HG03558 (cell line): Measurements from ENCODE around the gene AMPD1.

Source experiments
- ATAC-seq: cut with Tn5 transposase; IDR thresholded peaks from one replicate; pipeline ENCODE4 v1.9.1; 2021; ENCODE audit warnings: moderate number of reproducible peaks; ENCODE audit not compliant: unreplicated experiment; ENCODE audit errors: extremely low read depth

The AMPD1 gene

DNA sequence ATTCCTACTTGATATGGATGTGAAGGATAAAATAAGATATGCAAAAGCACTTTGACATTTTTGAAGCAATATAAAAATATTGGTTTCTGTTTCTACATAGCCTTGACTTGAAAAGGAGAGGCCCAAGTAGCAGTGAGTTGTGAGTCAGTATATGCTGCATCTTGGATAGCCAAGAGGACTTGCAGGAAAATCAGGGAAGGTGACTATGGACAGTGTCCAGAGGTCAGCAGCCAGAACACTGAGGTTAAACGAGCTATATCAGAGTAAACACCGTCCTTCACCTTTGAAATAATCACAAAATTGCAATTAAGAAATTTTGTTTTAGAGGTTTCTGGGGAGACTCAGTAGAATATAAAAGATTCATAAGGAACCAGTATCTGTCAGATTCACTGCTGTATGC is 6.6 kb upstream of the AMPD1 start:
- no peak for ATAC-seq

DNA sequence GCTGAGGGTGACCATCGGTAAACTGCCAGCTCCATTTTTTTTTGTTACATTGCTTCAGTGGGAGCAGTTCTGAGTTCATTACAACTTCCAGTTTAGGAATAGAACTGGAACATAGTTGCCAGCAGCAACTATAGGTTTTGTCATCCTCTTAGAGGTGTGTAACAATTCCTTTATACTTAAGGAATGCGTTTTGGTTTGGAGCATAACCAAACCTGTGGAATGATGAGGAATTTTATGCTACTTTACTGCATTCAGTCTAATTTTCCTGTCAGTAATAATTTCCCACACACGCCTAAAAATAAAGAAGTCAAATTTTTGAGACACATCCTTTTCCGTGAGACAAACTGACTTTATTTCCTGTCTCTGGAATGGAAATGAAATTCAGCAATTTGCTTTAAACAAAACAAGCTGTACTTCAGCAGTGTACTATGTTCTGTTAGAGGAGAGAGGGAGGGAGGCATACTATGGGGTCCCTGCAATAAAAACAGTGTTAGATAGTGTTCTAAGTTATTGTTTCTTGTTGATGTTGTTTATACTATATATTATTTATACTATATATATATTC is 4.8 kb upstream of the AMPD1 start:
- ATAC-seq, result no peak

DNA sequence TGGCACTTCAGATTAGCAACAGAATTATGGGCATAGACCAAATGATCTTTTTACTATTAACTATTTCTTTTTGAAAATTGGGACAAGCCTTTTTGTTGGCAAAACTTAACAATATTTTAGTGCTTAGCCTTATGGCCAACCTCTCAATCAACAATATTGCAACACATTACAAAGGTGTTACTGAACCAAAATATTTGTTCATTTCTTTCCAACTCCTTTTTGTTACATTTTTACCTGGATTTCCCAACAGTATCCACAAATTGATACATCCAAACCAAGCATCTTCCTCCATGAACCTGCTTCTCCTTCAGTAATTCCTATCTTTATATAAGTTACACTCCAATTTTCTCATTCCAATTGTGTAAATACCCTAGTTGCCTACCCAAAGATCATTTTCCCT is 1.5 kb upstream of the AMPD1 start:
- ATAC-seq, result no peak

DNA sequence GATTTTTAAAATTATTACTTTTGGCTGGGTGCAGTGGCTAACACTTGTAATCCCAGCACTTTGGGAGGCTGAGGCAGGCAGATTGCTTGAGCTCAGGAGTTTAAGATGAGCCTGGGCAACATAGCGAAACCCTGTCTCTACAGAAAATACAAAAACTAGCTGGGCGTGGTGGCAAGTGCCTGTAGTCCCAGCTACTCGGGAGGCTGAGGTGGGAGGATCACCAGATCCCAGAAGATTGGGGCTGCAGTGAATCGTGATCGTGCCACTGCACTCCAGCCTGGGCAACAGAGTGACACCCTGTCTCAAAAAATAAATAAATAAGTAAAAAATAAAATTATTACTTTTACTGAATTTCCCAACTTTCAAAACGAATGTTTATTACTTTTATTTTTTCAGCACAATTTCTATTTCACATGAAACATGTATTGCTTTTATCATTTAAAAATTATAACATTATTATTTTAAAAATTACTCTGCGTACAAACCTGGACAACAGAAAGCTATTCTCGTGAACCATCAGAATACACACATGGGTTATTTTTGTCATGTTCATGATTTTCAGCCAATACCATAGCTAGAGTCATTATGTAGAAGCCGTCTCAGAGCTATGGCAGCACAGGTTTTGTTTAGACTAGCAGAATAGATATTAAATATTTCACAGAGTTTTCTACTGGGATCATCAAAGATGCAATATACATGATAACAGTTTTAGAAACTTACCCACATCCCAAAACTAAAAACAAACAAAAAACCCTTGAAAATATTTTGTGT is 621 bp downstream of the AMPD1 start:
- no peak for ATAC-seq

DNA sequence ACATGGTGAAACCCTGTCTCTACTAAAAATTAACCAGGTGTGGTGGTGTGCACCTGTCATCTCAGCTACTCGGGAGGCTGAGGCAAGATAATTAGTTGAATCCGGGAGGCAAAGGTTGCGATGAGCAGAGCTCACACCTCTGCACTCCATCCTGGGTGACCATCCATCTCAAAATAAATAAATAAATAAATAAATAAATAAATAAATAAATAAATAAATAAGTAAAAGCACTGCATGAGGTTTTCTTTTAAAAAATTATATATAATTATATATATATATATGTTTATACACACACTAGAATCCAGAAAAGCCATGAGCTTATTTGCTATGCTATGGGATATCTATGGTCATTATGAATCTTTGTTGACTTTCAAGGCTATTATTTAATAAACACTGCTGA is 2.4 kb downstream of the AMPD1 start:
- ATAC-seq, result no peak

DNA sequence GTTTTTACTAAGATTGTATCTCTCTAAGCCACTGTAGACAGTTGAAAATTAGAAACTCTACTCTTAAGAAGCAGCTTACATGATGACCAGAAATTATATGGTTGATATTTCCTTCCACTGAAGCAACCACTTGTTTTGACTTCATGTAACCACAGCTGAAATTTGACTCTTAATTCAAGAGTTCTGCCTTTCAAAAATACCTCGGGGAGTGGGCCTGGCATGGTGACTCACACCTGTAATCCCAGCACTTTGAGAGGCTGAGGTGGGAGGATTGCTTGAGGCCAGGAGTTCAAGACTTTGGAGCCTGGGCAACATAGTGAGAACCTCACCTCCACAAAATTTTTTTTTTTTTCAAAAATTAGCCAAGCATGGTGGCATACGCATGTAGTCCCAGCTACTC is 4.3 kb downstream of the AMPD1 start:
- no peak for ATAC-seq

DNA sequence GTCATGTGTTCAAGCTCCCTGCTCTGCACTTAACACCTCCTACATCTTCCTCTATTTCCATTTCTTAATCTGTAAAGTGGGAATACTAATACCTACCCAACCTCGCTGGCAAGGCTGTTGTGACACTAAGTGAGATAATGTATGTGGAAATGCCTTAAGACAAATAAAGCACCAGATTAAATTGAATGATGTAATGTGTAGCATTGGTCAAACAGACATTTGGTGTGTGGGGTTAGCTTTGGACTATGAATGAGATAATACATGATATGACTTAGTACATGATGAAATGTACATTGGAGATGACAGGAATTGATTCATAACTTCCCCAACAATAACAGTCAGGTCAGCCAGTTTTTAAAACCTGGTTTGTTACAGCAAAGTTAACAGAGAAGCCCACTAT is 5.2 kb downstream of the AMPD1 start:
- ATAC-seq, result no peak

DNA sequence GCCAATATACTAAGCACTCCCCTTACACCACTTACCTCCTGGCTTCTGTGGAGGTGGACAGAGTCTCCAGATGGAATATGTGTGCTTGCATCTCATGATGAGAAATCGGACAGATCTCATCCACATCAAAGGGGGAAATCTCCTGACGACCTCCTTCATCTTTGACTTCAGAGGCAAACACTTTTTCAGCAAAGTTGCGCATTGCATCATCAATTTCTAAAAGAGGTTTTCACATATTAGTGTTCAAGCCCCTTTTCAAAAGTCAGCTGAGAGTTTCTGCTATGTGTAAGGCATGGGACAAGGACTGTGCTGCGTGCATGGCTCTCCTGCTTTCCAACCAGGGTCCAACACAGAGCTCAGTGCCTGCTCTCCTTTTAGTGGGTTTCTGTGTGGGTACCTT is 6.8 kb downstream of the AMPD1 start:
- ATAC-seq, result no peak

DNA sequence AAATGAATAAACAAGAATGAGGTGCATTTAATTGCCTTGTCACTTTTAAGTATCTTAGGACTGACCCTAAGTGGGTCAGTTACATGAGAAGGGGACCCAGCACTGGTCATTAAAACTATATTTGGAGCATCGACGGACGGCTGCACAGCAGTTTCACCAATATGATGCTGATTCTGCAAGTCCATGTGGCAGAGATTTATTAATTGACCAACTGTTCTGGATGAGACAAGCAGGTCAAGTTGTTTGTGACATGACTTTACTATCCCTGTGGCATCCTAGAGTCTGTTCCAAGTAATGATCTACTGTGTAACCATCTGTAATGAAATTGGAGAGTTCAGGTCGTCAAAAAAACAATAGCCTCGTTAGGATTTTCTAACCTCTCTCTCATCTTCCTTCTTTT is 9.5 kb downstream of the AMPD1 start:
- no peak for ATAC-seq

DNA sequence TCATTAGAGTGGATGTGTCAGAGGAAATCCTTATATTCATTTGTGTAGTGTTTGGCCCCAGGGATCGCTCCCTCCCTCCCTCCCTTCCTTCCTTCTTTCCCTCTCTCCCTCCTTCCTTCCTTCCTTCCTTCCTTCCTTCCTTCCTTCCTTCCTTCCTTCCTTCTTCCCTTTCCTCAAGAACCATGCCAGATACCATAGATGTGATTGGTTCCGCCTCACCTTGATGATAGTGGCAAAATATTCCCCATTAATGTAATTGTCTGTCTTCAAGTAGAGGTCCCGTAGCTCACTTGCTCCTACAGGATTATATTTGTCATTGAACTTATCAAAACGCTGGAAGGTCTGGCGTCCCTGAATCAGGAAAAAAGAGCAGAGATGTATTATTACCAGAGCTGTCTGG is 17.7 kb downstream of the AMPD1 start:
- no peak for ATAC-seq

DNA sequence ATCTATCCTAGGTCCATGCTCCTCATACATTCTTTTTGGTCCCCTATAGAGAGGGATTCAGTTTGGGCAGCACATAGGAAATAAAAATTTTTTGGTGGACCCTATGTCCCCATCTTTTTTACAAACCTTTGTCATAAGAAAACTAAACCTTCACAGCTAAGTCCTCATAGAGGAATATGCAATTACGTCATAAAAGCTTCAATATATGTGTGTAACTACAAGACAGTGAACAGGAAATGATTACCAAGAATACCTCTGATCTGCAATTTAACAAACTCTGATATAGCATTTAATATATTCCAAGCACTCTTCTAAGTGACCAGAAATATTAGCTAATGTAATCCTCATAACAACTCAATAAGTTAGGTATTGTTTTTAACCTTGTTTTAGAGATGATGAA is 19.2 kb downstream of the AMPD1 start:
- no peak for ATAC-seq

DNA sequence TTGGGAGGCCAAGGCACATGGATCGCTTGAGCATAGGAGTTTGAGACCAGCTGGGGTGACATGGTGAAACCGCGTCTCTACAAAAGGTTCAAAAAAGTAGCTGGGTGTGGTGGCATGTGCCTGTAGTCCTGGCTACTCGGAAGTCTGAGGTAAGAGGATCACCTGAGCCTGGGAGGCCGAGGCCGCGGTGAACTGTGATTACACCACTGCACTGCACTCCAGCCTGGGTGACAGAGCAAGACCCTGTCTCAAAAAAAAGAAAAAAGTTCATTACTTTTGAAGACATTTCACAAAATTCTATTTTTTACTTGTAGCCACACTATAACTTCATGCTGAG is 23.4 kb downstream of the AMPD1 start:
- no peak for ATAC-seq

DNA sequence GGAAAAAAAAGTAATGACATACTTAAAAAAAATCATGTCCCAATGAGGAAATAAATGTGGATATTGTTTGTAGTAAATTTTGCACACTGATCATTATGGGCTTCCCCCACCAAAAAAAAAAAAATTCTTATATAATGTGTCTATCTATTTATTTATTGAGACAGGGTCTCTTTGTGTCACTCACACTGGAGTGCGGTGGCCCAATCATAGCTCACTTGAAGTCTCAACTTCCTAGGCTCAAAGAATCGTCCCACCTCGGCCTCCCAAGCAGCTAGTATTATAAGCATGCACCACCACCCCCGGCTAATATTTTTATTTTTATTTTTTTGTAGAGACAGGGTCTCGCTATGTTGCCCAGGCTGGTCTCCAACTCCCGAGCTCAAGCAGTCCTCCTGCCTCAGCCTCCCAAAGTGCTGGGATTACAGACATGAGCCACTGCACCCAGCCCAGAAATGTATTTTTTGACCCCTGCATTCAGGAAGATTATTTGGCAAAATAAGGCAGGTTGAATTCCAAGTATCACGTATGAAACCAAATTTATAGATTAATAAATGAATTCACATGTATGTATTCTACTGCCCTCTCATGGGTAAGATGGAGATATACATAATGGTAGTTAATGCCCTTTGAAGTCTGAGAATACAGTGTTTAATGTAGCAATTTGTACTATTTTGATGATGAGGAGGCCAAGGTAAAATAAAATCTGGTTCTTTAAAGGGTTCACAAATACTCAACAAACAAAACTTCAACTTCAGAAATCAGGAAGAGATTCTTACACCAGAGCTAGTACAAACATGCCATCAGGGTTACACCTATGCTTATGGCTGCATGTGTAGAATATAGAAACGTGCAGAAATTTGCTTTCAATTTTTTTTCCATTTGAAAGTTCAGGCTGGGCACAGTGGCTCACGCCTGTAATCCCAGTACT is 24.1 kb downstream of the AMPD1 start:
- no peak for ATAC-seq

DNA sequence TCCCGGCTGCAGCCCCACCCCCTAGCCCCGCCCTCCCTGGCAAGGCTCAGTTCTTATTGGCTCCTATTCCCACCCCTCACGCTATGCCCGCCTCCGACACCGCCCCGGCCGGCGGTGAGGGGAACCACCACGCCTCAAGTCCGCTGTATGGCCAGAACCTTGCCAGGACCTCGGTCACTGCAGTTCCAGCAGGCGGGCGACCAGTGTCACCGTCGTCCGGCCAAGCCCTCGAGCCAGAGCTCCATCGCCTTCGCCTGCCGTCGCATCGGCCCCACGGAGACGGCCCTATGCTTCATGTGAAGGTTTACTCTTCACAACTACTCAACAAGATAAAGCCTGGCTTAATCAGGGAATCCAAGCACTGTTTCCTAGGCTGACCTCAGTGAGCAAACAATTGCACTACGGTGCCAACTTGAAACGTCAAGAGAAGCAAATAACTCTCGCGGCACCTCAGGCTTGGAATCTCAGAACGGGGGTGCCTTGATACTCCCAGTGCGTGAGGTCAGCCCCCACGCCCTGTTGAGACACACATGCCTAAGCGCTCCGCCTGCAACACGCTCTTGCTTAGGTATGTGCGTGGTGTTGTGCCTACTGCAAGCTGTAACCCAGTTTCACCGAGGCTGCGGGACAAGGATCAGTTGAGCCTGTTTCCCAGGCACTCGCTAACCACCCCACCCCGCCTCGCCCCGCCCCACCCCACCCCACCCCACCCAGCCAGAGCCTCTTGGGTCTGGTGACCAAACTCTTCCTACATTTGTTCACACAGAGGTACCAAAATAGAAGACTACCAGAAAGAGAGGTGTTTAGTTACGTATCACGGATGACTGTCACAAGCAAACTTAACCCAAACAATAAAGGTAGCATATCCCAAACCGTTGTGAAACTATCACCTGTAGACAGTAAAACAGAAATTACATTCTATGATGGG is 25.0 kb downstream of the AMPD1 start:
- ATAC-seq, result peak; percentile 92

DNA sequence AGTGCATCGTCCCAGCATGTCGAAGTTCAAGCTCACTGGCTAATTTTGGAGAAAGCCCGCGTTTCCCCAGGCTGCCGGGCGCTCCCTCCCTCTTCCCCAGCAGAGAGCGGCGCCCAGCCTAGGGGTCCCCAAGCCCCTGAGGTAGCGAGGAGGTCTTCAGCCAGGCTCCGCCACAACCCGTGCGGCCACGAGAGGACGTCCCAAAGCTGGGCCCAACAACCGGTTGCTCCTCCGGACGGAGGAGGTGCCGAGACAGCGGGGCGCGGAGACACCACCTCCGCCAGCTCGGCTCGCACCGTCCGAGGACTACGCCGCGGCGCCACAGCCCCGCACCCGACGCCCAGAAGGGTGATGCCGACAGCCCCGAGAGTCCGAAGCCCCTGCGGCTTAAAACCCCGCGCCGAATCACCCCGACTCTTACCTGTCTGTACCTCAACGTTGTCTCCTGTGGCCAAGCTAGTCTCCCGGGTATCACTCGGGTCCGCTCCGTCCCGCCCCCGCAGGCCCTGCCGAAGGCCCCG is 25.7 kb downstream of the AMPD1 start, which contains the start of gene DENND2C:
TSS of gene DENND2C (minus strand) at position 488 of the 521 bp plus-strand sequence. CDS start 44,065 bp downstream, outside the sequence.
- peak; percentile 25 for ATAC-seq

DNA sequence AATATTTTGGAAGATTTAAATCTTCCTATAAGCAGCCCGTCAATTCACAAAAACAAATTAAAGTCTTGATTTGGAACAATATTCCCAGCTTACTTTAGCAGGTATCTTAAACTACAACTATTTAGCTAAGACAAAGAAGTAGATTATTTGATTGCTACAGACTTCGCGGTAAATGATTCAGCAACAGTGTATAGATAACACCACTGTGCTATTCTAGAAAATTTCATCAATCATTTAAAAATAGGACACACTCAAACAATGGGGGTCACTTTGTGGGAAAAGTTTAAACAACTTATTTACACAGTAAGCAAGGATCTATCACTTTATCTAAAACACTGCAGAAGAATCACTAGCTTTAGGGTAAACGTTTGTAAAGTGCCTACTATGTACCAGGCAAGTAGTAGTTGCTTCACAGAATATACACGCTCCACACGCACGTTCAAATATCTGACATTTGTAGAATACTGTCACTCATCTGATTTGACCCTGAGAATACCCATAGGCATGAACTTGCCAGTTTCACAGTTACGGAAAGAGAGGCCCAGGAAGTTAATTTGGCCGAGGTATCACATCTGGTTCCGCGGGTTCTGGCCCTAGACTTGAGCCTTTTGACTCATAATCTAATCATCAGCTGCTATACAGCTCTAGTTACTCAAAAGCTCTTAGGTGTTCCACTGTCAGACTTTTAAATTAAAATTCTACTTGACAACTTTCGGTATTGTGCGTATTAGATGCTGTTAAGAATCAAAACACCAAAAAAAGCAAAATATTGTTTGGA is 26.4 kb downstream of the AMPD1 start:
- ATAC-seq, result no peak

DNA sequence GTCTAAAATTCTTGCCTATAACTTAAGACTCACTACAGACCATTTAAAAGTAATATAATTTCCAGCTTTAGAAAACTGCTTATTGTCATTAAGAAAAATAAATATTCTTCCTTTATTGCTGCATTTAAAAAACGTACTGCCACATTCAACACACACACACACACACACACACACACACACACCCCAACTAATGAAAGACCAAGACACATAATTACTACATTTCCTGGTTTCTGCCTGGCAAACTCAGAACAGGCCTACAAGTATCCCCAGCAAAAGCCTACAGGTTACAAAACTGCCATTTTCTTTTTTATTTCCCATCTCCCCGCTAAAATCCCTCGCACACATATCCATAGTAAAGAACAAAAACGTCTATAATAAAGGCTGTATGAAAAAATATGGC is 27.0 kb downstream of the AMPD1 start:
- ATAC-seq, result no peak

DNA sequence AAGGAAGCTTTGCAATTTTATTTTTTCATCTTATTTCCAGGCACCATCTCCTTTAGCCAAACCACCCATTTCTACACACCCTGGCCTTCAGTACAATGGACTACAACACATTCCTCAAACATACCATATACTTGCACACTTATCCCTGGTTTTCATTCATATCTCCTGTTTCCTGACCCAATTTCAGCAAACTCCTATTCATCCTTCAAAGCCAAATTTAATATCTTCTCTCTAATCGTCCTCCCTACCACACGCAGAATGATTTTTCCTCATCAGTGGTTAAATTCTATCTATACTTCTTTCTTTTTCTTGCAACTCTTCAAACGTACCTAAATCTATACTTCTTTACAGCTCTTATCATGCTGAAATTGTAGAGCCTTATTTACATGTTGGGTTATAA is 28.4 kb downstream of the AMPD1 start:
- ATAC-seq, result no peak

DNA sequence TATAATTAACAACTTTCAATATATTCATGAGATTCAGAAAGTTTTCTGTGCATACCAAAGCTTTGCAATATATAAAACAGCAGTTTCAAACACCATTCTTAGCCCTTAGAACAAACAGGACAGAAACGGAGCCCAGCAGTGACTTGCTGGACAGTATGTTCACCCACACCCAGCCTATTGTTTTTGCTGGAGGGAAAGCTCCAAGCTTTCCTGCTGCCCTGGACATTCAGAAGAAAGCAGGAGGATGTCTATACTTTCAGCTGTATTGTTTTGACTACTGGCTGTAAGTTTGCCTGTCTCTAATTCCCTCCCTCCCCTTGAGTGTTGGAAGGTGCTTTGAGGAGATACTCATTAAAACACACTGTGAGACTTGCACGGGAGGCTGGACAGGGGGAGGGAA is 35.1 kb downstream of the AMPD1 start:
- no peak for ATAC-seq
